Stimulated activated CD8-positive, alpha-beta memory T cell treated with anti-CD3 and anti-CD28 coated beads, Interleukin-2, amount 100 ng/mL, for 48 hours (primary cell): Measurements from ENCODE around the gene DOK4.
"Not testable (repeated sequence)": the region's sequence is repeated elsewhere in the genome, so short reads cannot be mapped to it uniquely, and the experiment has no call there.

Source experiments
- DNase-seq, 2 donors: peaks; one replicate each; pipeline ENCODE4 v3.0.0-alpha.2; 2020; ENCODE audit warnings: low read depth in 2 of 2

DOK4 gene

DNA sequence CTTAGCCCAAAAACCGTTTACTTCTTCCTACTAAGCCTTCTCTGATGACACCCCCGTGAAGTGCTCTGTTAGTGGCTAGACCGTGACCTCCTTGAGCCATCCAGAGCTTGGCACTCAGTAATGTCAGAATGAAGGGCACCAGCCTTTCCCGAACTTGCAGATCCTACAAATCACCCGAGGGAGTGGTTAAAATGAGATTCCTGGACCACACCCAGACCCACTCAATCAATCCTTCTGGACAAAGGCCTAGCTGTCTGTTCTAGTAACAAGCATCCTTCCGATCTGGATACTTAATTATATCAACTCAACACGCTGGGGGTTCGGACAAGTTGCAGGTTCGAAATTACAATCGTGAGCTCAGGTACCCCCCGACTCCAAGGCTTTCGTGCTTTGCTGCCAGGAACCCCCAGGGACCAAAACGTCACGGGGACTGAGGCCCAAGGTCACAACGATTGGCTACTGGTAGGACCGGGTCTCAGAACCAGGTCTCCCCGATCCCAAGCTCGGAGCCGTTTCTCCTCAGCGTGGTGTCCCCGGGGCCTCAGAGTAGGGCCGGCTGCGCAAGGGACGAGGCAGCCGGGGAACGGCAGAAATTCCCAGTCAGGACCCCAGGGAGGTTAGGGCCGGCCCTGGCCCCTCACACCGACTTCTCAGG lies 39.6 kb downstream of the DOK4 start:
- no peak for DNase-seq

DNA sequence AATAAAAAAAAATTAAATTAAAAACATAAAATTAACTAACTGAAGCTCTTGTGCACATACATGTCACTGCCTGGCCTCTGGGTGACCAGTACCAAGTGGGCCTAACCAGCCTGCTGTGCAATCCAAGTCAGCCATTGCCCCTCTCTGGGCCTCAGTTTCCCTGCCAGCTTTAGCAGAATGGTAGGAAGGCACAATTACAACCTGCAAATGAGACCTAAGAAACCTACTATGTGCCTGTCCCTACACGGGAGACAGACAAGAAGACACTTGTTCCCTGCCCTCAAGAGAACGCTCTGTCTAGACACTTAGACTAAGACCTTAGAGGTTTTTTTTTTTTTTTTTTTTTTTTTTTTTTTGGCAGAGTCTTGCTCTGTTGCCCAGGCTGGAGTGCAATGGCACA lies 40.8 kb downstream of the DOK4 start:
- DNase-seq, result no peak

DNA sequence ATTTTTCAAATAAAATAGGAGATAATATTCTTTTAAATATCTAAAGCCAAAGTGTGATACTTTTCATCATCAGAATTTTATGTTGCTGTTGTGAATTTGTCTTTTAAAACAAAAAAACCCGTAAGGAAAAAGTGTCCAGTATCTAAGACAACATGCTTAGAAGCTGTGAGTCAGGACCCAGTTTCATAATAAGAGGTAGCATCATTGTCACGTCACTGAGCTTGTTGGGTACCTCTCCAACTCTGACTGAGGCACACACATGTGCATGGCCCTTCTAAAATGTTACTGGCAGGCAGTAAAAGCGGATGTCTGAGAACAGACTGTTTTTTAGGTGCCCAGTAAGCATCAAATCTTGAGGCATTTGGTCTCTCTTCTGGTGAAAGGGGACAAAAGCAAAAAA lies 41.6 kb downstream of the DOK4 start:
- DNase-seq, result no peak

DNA sequence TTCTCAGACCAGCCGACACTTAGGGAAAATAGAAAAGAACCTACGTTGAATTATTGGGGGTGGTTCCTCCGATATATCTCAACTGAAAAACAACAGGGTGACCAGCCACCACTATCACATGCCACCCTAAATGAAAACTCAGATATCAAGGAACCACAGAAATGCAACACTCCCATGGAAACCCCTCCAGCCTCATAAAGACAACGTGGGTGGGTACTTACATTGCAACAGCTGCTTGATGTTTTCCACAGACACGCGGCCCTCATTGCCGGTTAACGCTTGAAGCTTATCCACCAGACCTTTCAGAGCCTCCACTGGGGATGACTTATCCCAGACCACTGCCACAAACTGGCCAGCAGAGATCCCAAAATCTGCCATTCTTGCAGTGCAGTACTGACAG lies 45.7 kb downstream of the DOK4 start:
- DNase-seq, result not testable (repeated sequence)

DNA sequence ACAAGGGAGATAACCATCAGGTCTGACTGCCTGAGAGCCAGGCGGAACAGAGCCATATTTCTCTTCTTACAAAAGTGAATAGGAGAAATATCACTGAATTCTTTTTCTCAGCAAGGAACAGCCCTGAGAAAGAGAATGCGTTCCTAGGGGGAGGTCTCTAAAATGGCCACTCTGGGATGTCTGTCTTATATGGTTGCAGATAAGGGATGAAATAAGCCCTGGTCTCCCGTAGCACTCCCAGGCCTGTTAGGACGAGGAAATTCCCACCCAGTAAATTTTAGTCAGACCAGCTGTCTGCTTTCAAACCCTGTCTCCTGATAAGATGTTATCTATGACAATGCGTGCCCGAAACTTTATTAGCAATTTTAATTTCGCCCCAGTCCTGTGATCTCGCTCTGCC lies 46.3 kb downstream of the DOK4 start:
- DNase-seq, result not testable (repeated sequence)

DNA sequence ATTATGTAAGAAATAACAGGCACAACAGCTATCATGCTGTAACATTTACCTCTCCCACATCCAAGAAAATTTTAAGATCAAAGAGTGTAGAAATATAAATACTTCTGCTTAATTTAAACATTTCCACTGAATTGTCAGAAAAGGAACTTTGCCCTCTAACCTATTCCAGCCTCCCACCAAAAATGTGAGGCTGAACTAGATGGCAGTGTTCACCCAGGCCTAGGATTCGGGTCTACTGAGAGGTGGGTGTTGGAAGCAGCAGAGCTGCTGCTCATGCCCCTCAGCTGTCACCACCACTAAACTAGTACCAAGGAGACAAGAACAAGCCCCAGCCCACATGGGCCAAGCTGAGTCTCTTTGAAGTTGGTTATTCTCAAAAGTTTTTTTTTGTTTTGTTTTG lies 50.5 kb downstream of the DOK4 start:
- DNase-seq, result no peak

DNA sequence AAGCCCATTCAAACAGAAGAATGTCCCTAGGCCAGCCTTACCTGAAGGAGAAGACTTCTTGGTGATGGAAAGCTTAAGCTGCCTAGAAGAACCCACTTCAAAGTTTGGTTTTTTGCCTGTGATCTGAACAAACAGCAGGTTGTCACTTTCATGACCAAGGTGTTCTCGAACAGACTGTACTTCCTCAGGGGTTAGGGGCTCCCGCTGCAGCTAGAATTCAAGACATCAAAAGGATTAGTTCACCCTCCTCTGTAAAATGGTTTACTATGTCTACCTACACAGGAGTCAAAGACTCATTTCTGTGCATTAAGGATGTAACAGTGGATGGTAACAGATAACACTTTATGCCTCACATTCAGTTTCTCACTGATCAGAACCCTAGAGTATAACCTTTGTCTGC lies 52.3 kb downstream of the DOK4 start:
- no peak for DNase-seq

DNA sequence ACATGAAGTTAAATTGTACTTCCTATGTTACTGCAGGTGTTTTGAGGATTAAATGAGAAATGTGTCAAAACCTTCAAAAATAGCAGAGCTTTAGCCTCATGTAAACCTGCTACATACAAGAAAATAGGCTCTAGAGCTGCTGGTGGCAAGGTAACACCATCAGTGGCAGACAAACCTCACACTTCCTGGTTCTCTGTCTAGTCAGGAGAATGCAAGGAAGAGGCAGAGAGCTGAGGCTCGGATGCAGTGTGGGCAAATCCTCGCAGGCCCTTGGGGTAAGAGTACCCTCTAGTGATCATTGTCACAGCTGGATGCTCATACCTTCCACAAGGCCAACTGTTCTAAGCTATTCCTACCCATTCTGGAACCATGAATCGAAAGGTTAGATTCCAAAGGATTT lies 53.3 kb downstream of the DOK4 start:
- no peak for DNase-seq

DNA sequence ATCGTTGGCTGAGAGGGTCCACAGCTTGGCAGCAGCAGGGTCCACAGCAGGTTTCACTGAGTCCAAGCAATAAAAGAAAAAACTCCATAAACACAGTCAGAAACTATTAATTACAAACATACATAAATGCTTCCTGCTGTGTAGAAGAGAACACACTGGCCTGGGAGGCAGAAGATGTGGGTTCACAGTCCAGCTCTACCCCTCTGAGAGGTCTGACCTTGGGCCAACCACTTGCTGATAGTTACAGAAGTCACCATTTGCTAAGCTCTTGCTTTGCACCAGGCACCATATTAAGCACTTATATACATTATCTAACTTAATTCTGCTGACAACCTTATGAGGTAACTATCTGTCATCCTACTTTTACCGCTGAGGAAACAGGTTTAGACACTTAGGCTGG lies 53.8 kb downstream of the DOK4 start:
- DNase-seq, result no peak

DNA sequence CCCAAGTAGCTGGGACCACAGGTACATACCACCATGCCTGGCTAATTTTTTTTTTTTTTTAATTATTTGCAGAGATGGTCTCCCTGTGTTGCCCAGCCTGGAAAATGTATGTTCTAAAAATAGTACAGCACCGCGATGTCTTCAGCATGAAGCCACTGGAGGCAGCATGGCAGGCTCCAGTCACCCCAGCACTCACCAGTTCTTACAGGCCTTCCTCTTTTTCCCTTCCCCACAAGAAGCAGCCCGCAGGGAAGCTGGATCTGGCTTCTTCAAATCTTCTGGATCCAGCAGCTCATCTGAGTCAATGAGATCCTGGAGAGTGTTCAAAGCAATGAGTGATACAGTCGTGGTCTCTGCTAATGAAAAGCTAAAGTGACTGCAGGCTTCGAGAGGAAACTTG lies 55.3 kb downstream of the DOK4 start:
- DNase-seq, result no peak

DNA sequence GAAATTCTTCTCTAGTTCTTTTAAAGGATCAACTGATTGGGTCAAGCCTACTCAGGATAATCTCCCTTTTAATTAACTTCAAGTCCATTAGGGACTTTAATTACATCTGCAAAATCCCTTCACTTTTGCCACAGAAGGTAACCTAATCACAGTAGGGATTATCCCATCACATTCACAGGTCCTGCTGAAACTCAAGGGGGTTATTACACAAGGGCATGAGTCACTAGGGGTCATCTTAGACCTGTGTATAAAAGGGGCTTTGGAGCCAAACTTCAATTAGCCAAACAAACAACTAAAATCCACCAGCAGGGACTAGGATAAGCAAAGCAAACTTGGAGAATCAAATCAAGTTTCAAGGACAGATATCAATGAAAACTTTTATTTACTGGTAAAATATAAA lies 58.5 kb downstream of the DOK4 start:
- DNase-seq, result no peak

DNA sequence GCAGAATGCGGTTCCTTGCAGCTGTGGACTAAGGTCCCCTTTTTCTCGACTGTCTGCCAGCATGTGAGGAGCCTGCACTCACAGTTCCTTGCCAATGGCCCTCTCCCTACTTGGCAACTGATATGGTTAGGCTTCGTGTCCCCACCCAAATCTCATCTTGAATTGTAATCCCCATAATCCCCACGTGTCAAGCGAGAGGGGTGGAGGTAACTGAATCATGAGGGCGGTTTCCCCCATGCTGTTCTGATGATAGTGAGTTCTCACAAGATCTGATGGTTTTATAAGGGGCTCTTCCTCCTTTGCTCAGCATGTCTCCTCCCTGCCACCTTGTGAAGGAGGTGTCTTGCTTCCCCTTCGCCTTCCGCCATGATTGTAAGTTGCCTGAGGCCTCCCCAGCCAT lies 59.0 kb downstream of the DOK4 start:
- no peak for DNase-seq

DNA sequence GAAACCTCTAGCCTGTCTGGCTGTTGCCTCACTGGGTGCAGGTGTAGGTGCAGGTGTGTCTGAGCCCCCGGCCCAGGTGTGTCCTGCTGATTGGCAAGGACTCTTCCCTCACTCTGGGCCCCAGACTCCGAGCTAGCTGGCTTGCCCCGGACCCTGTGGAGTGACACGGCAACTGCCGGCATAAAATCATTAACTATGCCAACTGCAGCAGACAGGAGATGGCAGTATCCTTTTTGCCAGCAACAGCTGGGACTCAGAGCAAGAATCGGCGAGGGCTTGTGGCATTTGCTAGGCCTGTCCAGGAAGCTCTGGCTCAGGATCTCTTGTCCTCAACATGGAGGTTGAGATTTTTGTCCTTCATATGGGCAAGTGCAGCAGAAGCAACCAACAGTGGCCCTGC lies 59.9 kb downstream of the DOK4 start:
- DNase-seq, result no peak

DNA sequence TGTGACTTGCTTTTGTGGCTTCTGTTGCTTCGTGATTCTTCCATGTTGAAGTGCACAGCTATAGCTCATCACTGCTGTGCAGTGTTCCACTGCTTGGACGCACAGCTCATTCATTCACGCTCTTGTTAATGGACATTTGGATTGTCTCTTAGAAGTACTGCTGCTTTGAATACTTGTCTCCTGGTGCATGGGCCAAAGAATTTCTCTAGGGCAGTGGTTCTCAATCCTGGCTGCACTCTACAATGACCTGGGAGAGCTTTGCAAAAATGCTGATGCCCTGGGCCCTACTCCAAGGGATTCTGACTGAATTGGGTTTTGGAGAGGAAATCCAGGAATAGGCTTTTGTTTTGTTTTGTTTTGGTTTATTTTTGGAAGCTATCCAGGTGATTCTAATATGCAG lies 61.7 kb downstream of the DOK4 start:
- no peak for DNase-seq

DNA sequence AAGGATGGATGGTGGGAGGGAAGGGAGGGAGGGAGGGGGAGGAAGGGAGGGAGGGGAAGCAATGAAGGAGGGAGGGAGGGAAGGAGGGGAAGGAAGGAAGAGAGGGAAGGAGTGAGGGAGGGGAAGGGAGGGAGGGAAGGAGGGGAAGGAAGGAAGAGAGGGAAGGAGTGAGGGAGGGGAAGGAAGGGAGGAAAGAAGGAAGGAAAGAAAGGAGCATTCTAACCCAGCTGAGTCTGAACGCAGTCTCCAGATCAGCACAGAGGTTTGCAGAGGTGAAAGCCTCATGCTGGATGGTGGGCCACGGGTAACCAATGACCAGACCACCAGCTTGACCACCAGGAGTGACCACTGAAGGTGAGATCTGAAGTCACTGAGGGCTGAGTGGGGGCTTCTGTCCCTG lies 63.1 kb downstream of the DOK4 start:
- no peak for DNase-seq

DNA sequence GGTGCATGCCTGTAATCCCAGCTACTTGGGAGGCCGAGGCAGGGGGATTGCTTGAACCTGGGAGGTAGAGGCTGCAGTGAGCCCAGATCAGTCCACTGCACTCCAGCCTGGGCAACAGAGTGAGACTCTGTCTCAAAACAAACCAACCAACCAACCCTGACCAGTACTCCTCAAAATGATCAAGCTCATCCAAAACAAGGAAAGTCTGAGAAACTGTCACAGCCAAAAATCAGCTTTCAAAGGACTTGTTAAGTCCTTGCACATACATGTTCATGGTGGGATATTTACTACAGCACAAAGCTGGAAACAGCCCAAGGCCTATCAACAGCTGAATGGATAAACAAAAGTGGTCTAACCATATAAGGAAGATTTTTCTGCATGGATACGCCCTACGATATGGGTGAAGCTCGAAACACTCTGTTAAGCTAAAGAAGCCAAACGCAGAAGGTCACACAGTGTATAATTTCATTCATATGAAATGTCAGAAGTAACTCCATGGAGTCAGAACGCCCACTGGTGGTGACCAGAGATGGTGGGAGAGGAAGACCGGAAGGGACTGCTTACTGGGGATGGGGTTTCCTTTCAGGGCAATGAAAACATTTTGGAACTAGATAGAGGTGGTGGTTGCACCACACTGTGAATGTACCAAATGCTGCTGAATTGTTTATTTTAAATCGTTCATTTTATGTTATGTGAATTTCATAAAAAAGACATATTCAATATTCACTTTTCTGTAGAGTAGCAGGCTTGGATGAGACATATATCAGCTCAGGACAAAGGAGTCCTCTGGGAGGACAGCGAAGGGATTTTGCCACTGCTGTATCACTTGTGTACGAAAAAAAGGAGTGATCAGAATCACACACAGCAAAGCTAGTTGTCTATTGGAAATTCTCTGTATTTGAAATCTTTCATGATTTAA lies 64.0 kb downstream of the DOK4 start:
- DNase-seq, result no peak
